Tibial nerve (tissue), 4 donors: ENCODE results near the gene DENND10. TPM values are rescaled to one million over a fixed set of nuclear protein-coding genes. Genes with fewer than 3 reads are reported as not detected.

ENCODE experiments used
- DNase-seq, 2 donors: peaks; one replicate each; pipeline ENCODE4 v3.0.0-alpha.2; 2019; ENCODE audit warnings: low spot score in 2 of 2
- H3K27ac ChIP-seq, 4 donors: fragments of 200-600 bp; sonication (generic) in 3 of 4; one replicate each; pipeline ENCODE4 v1.5.1; 2017 to 2019; ENCODE audit warnings: mild to moderate bottlenecking in 1 of 4
- H3K27me3 ChIP-seq, 2 donors: fragments of 200-600 bp; sonication (generic) in 1 of 2; one replicate each; pipeline versions ENCODE4 v1.5.1 to v1.6.0; 2017 to 2019
- H3K36me3 ChIP-seq, 3 donors: fragments of 200-600 bp; sonication (generic); one replicate each; pipeline ENCODE4 v1.5.1; 2018 to 2019
- H3K4me1 ChIP-seq, 4 donors: fragments of 200-600 bp; sonication (generic) in 3 of 4; one replicate each; pipeline ENCODE4 v1.5.1; 2017 to 2019
- H3K4me3 ChIP-seq, 4 donors: fragments of 200-600 bp; sonication (generic) in 3 of 4; one replicate each; pipeline ENCODE4 v1.5.1; 2017 to 2019; ENCODE audit warnings: mild to moderate bottlenecking in 1 of 4, moderate library complexity in 1 of 4
- H3K9me3 ChIP-seq, 4 donors: fragments of 200-600 bp; sonication (generic) in 3 of 4; one replicate each; pipeline ENCODE4 v1.5.1; 2017 to 2019
- EP300 ChIP-seq, 2 donors: sonication (generic); formaldehyde crosslinking; IDR thresholded peaks; one replicate each; pipeline ENCODE4 v1.6.1; 2017; ENCODE audit warnings: antibody characterized with exemption in 2 of 2, mild to moderate bottlenecking in 1 of 2
- POLR2A ChIP-seq, 2 donors: fragments of 450-650 bp; IDR thresholded peaks; one replicate each; pipeline ENCODE4 v1.6.1; 2017; ENCODE audit warnings: antibody characterized with exemption in 2 of 2, mild to moderate bottlenecking in 2 of 2, moderate library complexity in 2 of 2
- WGBS, 2 donors: methylation state at CpG; one replicate each; pipeline ENCODE4 v1.1.5; 2018; 5-methylcytosine and 5-hydroxymethylcytosine counted together
- total RNA-seq, 4 donors: library from RNA; depleted of rRNA; stranded (reverse); fragments of >200 nt; gene quantifications; one replicate each; pipeline ENCODE4 v1.1.0, GENCODE V29; 2016
- TF ChIP-seq, protein P1 (sequence below), 5 experiments: fragments of 200-600 bp in 3 of 5; fragments of 450-650 bp in 2 of 5; sonication (generic) in 3 of 5; IDR thresholded peaks; one replicate each; pipeline ENCODE4 v1.5.1; 2016 to 2019; ENCODE audit warnings: antibody characterized with exemption in 5 of 5, mild to moderate bottlenecking in 3 of 5, moderate library complexity in 2 of 5

DENND10 gene, protein sequence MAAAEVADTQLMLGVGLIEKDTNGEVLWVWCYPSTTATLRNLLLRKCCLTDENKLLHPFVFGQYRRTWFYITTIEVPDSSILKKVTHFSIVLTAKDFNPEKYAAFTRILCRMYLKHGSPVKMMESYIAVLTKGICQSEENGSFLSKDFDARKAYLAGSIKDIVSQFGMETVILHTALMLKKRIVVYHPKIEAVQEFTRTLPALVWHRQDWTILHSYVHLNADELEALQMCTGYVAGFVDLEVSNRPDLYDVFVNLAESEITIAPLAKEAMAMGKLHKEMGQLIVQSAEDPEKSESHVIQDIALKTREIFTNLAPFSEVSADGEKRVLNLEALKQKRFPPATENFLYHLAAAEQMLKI
- 10 to 100 TPM; 23.3 to 51.0 (median 43.4) TPM for total RNA-seq

DNA sequence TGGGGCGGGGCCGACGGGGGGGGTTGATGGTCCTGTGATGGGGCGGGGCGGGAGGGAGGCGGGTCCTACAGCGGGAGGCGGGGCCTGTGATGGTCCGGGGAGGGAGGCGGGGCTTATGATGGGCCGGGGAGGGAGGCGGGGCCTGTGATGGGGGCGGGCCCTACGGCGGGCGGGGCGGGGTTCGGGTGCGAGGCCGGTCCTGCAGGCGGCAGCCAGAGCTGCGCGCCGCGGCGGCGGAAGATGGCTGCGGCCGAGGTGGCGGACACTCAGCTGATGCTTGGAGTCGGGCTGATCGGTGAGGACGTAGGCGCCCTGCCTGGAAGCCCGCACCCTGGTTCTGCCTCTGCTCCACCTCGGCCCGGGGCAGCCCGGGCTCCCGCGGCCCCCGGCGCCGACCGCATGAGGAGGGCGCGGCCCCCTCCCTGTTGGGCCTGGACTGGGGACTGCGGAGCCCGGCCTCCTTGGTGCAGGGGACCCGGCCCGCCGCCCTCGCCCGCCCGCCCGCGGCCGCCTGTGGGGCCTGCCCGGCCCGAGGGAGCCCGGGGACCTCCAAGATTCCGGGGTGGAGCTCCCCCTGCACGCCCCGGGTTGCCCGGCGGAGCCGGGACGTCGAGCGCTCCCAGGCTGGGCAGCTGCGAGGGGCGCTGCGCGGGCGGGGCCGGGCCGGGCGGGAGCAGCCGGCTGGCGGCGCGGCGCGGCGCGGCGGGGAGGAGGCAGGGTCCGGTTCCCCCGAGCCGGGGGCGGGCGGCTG lies at the start of gene DENND10:
DENND10 (plus strand) TSS at position 211 of the 751 bp plus-strand sequence; CDS start at position 241, 30 bp downstream.
- TF ChIP-seq, protein P1, sequence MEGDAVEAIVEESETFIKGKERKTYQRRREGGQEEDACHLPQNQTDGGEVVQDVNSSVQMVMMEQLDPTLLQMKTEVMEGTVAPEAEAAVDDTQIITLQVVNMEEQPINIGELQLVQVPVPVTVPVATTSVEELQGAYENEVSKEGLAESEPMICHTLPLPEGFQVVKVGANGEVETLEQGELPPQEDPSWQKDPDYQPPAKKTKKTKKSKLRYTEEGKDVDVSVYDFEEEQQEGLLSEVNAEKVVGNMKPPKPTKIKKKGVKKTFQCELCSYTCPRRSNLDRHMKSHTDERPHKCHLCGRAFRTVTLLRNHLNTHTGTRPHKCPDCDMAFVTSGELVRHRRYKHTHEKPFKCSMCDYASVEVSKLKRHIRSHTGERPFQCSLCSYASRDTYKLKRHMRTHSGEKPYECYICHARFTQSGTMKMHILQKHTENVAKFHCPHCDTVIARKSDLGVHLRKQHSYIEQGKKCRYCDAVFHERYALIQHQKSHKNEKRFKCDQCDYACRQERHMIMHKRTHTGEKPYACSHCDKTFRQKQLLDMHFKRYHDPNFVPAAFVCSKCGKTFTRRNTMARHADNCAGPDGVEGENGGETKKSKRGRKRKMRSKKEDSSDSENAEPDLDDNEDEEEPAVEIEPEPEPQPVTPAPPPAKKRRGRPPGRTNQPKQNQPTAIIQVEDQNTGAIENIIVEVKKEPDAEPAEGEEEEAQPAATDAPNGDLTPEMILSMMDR (IDR thresholded peaks at IDR 0.05): peak in 2 of 5 experiments; percentile 11 to 34
- TF ChIP-seq POLR2A (IDR thresholded peaks at IDR 0.05) (peak; percentile 50 to 85), EP300 (IDR thresholded peaks at IDR 0.05) (peak in 1 of 2 donors; percentile 87)
- Histone ChIP-seq H3K36me3 (peaks cover 0 to 12% (median 4%) of the 10 kb centered on the region in 3 donors), H3K4me3 (peak within 1 kb of the TSS; percentile 64 to 99 (median 88)), H3K4me1 (peaks cover 0 to 13% (median 10%) of the 10 kb centered on the region in 4 donors), H3K27me3 (no peaks in the 10 kb centered on the region), H3K27ac (peak within 1 kb of the TSS; percentile 75 to 88 (median 81)), H3K9me3 (no peaks in the 10 kb centered on the region)
- peak; percentile 77 to 81 for DNase-seq
- 0 to 5% methylated on average over 13 to 20 of the region's 91 CpGs for WGBS, 2 donors

DNA sequence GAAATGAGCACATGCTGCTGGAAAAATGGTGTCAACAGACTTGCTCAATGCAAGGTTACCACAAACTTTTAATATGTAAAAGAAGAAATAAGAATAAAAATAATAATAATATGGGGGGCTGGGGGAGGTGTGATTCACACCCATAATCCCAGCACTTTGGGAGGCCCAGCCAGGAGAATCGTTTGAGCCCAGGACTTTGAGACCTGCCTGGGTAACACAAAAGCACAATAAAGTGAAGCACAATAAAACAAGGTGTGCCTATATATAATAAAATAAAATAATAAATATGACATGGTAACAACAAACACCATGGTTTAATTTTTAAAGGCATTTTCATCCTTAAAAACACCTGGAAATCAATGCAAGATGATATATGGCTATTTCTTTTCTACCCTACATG lies 48.4 kb upstream of the DENND10 start:
- TF ChIP-seq POLR2A (IDR thresholded peaks at IDR 0.05) (no peak), EP300 (IDR thresholded peaks at IDR 0.05) (no peak)
- TF ChIP-seq, protein P1 (IDR thresholded peaks at IDR 0.05): no peak
- Histone ChIP-seq H3K27me3 (no peaks in the 10 kb centered on the region), H3K9me3 (no peaks in the 10 kb centered on the region), H3K36me3 (peaks cover 9 to 100% (median 44%) of the 10 kb centered on the region in 3 donors), H3K4me3 (no peak overlapping the region), H3K27ac (no peak overlapping the region), H3K4me1 (no peaks in the 10 kb centered on the region)
- no peak for DNase-seq
- 85 to 91% methylated on average over 1 of the region's 1 CpG for WGBS, 2 donors

DNA sequence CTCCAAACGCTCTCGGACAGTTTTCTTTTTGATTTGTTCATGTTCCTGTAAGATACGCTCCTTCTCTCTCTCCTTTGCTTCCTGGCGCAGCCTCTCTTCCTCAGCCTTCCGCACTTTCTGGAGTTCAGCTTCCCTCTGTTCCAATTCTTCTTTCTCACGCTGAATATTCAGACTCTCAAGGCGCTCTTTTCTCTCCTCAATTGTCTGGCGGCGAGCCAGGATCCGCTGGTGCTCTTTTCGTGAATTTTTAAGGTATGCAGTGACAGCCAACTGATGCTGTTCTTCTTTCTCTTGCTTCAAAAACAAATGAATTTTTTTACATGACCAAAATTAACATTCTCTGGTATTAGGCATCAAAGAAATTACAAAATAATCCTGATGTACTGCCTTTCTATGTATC lies 45.9 kb upstream of the DENND10 start:
- TF ChIP-seq, protein P1 (IDR thresholded peaks at IDR 0.05): no peak
- TF ChIP-seq EP300 (IDR thresholded peaks at IDR 0.05): no peak
- TF ChIP-seq POLR2A (IDR thresholded peaks at IDR 0.05): no peak
- Histone ChIP-seq H3K27ac (no peak overlapping the region), H3K4me1 (no peaks in the 10 kb centered on the region), H3K4me3 (no peak overlapping the region), H3K9me3 (no peaks in the 10 kb centered on the region), H3K36me3 (peaks cover 9 to 98% (median 30%) of the 10 kb centered on the region in 3 donors), H3K27me3 (no peaks in the 10 kb centered on the region)
- 91 to 92% methylated on average over 11 of the region's 11 CpGs for WGBS, 2 donors
- DNase-seq: no peak

DNA sequence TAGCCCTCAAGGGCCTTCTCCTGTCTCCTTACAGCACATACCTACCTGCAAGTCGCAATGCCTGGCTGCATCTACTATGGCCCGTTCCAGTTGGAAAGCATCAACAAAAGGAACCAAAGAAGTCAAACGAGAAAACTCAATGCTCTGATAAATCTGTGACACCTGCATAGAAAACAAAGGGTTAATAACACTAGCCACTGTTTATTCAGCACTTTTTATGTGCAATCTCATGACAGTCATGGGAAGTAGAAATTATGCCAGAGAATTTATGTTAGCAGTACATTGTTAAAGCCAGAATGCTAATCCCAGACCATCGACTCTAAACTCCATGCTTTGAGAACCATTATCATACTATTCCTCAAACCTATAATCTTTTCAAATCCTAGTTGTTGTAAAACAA lies 44.4 kb upstream of the DENND10 start:
- WGBS, 2 donors: 75 to 80% methylated on average over 4 of the region's 4 CpGs
- Histone ChIP-seq H3K9me3 (no peaks in the 10 kb centered on the region), H3K27me3 (no peaks in the 10 kb centered on the region), H3K36me3 (peaks cover 9 to 98% (median 29%) of the 10 kb centered on the region in 3 donors), H3K27ac (no peak overlapping the region), H3K4me1 (no peaks in the 10 kb centered on the region), H3K4me3 (no peak overlapping the region)
- TF ChIP-seq EP300 (IDR thresholded peaks at IDR 0.05) (no peak), POLR2A (IDR thresholded peaks at IDR 0.05) (no peak)
- TF ChIP-seq, protein P1 (IDR thresholded peaks at IDR 0.05): no peak
- DNase-seq: no peak

DNA sequence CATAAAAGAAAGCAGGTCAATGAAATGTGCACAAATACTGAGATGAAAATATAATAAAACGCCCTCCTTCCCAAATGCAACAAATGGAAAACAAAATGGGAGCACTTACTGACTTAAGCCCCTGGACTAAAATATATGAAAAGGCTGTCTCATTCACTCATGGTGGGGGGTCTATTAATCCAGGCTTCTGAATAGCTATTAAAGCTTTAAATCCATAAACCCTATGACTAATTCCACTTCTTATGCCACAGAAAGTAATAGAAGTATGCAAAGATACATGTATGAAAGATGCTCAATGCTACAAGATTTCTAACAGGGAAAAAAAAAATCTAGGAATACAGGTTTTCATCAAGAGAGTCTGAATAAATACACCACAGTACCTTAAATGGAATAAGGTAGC lies 43.8 kb upstream of the DENND10 start:
- H3K4me1 ChIP-seq: no peaks in the 10 kb centered on the region
- DNase-seq: no peak
- peaks cover 9 to 98% (median 35%) of the 10 kb centered on the region in 3 donors for H3K36me3 ChIP-seq
- H3K9me3 ChIP-seq: no peaks in the 10 kb centered on the region
- WGBS, 2 donors: 91% methylated on average over 1 of the region's 1 CpG
- no peak overlapping the region for H3K4me3 ChIP-seq
- H3K27me3 ChIP-seq: no peaks in the 10 kb centered on the region
- H3K27ac ChIP-seq: no peak overlapping the region
- TF ChIP-seq POLR2A (IDR thresholded peaks at IDR 0.05) (no peak), EP300 (IDR thresholded peaks at IDR 0.05) (no peak)
- TF ChIP-seq, protein P1 (IDR thresholded peaks at IDR 0.05): no peak
